NCI-H460 (cell line): Measurements from ENCODE around the gene PITPNM1. TPM values are rescaled to one million over a fixed set of nuclear protein-coding genes. Genes with fewer than 3 reads are reported as not detected.

Experiments used
- DNase-seq: peaks from one replicate; pipeline ENCODE4 v3.0.0-alpha.2; 2016; ENCODE audit warnings: low read depth; ENCODE audit errors: extremely low read depth
- total RNA-seq: library from RNA; depleted of rRNA; stranded (reverse); fragments of >200 nt; shearing (Covaris generic); gene quantifications from 2 replicates; pipeline ENCODE4 v1.2.3, GENCODE V29; 2014

The PITPNM1 gene
- total RNA-seq, 1 experiment from 2014 or later = 24.5 TPM

- peak; percentile 15 for DNase-seq
These were observed 886 bp downstream of the PITPNM1 start for GRCh38 chr11:67504005-67504949.

GRCh38 chr11:67503119-67504004, 1.8 kb downstream of the PITPNM1 start:
- no peak for DNase-seq

- no peak for DNase-seq
These were observed 2.7 kb downstream of the PITPNM1 start for GRCh38 chr11:67502328-67502979.

DNA sequence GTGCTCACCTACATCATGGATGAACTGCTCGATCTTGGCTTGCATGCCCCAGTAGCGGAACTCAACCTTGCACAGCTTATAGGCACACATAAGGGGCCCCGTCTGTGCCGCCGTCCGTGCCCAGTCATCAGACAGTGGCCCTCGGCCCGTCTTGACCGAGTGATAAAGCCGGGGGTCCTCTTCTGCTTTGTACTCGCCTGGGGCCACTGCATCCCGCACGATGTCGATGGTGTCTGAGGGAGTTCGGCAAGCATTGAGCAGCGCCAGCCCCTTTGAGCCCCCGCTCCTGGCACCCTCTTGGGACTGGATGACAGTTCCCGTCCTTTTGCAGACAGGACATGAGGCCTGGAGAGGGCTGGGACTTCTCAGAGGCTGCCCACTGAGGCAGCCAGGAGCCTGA, 3.3 kb downstream of the PITPNM1 start:
- DNase-seq = no peak

DNA sequence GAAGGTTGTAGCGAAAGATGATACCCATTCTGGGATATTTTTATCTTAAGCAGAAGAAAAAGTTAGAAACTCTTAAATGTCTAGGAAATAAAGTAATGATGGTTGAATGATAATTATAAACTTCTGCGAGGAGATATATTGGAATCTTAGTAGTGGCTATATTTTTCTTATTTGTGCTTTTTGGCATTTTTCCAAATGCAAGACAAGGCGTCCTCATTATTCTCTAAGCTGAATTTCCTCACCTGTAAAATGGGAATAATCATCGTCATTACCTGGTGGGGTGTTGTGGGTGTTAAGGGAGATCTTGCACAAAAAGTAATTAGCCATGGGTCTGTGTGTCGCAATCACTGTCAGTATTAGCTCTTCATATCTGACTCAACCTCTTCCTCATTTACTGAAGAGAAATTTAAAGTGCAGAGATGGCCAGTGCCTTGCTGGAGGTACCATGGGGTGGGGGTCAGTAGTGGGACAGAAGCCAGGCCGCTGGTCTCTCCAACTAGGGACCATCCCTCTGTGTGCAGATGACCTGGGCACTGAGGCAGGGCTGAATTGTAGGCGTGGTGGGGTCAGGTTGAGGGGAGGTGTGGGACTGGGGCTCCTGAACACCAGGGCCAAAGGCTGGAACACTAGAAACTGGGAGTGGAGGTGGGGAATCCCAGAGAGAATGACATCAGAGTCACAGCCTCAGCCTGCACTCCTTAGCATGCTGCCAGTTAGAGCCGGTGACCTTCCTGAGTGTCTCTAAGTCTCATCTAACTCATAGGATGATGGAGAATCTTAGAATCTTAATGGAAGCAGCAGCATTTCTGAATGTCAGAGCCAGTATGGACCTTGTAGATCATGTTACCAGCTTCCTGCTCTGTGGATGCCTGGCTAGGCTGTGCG, 4.1 kb downstream of the PITPNM1 start:
- no peak for DNase-seq

GRCh38 chr11:67500484-67500821, 4.7 kb downstream of the PITPNM1 start:
- DNase-seq = no peak

DNA sequence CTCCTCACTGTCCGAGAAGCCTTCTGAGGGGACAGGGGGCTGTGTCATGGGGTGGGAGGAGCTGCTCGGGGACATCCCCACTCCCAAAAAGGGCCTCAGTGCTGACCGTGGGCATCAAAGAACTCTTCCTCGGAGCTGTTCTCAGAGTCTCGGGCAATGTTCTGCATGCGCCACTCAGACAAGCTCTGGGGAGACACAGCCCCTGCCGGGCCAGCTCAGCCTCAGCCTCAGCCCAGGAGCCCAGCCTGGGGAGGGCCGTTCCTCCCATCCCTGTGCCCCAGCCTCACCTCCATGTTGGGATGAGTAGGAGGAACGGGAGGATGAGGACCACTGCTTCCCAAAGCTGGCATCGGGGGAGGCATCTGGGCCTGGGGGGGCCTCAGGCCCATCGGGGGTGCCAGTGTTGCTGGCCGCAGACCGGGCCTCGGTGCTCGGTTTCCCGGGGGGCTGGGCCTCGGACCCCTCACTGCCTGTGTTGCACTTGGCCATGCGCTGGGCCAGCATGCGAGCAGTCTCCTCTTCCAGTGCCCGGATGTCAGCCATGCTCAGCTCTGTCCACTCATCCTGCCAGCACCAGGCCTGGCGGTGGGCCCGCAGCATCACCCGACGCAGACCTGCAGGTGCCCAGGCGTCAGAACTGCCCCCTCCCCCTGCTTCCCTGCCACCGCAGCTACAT, 5.2 kb downstream of the PITPNM1 start:
- DNase-seq = no peak

DNA sequence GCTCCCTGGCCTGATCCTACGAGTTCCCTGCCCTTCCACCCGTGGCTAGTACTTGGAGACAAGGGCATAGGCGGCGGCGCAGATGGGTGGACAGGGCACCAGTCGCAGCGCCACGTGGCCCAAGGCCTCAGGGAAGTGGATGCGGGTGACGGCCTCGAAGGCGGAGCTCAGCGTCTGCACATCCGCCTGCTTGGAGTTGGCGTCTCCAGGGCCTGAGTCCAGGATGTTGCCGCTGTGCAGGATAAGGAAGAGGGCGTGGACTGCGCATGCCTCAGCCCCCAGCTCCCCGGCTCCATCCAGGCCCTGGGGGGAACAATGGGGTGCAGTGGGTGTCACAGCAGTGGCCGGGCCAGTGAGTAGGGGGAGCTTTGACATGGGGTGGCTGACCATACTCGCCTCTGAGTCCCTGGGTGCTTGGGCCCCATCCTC, 6.6 kb downstream of the PITPNM1 start:
- DNase-seq = no peak

DNA sequence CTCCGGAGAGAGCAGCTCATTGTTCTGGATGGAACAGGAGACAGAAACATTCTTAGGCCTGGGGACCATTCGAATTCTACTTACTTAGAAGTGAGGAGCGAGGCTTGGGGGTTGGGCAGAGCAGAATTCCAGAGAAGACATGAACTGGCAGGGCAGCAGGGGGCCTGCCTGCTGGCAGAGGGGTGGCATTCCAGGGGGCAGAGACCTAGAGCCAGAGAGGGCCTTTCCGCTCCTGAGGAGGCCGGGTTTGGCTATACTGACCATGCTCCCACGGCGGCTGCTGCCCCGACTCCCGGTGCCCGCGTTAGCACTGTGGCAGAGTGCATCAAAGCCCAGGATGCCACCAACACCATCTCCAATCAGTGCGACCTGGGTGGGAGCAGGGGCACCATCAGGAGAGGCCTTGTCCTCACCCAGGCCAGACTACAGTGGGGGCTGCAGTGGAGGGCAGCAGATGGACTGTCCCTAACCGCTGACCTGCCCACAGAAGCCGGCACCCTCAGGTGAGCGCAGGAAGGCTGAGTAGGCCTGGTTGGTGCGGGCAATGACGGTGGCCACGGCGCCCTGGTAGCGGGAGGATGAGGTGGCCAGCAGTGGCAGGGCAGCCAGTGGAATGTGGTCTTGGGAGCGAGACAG, 7.4 kb downstream of the PITPNM1 start:
- no peak for DNase-seq

DNA sequence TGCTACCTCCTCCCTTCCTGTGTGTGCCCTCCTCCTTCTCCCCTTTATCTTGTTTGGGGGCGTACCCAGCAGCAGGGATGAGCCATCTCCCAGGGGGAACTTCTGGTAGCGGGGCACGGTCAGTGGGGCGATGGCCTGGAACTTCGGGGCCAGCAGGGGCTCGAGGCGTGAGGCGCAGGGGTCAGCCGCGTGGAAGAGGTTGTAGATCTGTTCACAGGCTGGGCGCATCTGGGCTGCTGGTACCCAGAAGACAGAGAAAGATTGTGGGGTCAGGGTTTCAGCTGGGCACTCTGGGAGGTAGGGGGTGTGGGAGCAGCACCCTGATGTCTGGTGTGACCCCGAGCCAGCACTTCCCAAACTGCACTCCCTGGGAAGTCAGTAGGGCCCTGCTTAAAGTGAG, 9.1 kb downstream of the PITPNM1 start:
- no peak for DNase-seq

- no peak for DNase-seq
These were observed 9.7 kb downstream of the PITPNM1 start for GRCh38 chr11:67495234-67496005.

DNA sequence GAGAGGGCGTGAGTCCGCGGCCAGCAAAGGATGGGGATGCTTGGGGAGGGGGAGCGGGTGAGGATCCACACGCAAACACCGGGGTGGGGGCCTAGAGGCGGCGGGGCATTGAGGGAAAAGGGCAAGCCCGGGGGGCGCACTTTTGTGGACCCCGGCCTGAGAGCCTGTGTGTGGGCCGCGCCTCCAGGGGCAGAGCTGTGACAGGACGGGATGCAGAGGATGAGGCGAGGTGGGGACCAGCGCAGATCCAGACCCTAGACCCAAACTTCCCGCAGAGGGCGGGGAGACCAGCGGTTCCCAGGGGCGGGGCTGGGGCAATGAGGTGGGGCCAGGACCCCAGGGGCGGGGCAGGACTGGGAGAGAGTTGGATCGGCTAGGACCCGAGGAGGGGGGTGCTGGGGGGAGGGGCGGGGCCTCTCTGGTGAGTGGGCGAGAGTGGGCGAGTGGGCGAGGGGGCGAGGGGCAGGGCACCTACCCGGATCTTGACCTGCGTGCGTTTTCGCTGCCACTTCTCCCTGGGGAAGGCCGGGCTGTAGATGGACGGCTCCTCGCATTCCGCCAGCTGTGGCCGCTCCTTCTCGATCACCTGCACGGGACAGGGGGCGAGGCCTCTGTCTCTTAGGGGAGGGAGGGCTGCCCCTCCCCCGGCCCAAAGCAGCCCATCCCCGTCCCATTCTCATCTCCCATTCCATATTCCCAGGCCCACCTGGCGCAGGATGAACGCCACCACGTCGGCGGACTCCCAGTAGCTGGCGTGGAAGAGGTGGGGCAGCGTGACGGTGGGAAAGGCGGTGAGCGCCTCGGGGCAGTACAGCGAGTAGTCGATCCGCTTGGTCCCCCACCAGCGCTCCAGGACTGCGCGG, 10.6 kb downstream of the PITPNM1 start:
- no peak for DNase-seq

GRCh38 chr11:67493548-67494370, 11.4 kb downstream of the PITPNM1 start:
- DNase-seq = no peak

DNA sequence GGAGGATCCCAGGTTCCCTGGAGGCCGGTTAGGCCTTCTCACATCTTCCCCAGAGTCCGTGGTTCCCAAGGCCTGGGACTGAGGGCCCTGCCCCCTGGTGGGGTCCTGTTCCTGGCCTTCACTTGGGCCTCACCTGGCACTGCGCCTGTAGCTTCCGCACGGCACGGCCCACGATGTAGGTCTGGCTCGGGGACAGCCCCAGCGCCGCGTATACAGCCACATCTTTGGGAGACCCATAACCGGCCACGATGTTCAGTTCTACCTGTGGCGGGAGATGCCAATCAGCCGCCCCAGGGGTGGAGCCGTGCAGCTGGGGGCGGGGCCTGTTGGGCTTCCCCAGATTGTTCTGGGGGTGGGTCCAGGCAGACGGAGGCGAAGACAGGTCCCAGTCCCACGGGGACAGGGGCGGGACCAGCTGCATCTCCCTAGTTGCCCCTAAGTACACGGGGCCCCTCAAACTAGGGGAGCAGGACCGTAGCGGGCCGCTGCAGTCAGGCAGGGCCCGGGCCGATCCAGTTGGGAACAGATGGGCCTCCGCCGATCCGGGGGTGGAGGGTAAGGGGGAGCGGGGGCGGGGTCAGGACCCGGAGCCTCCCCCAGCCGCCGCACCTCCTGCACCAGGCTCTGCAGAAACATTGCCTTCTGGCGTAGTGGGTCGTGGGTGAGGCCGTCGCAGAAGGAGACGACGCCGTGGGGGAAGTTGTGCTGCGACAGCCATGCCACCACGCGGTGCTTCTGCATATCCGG, 12.2 kb downstream of the PITPNM1 start:
- no peak for DNase-seq

DNA sequence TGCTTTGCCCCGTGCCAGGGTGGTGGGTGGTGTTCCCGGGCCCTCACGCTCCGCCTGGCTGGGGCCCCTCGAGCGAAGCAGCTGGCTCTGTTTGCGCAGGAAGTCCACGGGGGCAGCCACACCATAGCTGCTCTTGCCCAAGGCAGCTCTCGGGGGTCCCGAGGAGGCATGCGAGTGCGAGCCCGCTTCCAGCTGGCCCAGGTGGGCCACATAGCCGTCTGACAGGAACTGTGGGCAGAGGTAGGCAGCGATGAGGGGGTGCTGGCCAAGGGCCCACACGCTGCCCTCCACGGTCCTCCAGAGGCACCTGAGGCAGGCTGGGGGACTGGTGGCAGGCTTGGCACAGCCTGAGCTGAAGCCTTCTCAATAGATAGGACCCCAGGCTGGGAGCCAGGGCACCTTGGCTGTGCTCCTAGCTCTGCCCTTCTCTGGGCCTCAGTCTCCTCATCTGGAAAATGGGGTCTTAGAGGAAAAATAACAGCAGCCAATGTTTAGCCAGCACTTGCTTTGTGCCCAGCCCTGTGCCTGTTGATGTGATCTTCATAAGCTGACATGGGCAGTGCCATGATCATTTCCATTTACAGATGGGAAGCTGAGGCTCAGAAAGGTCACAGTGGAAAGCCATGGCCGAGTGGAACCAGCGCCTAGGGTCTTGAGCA, 13.0 kb downstream of the PITPNM1 start:
- DNase-seq = no peak
